Tibial artery (tissue), 4 donors: Measurements from ENCODE around the gene TRAFD1.

Experiments
- DNase-seq, 2 donors: peaks; one replicate each; pipeline ENCODE4 v3.0.0-alpha.2; 2019
- H3K27ac ChIP-seq, 2 donors: fragments of 200-600 bp; sonication (generic) in 1 of 2; 1 replicate in 1 of 2; 2 replicates in 1 of 2; pipeline ENCODE4 v1.5.1; 2018 to 2019; ENCODE audit warnings: mild to moderate bottlenecking in 1 of 2
- H3K27me3 ChIP-seq, 2 donors: fragments of 200-600 bp; sonication (generic) in 1 of 2; one replicate each; pipeline versions ENCODE4 v1.5.1 to v1.6.0; 2016 to 2019
- H3K36me3 ChIP-seq, 3 donors: fragments of 200-600 bp; sonication (generic) in 2 of 3; one replicate each; pipeline ENCODE4 v1.5.1; 2016 to 2019; ENCODE audit warnings: mild to moderate bottlenecking in 2 of 3
- H3K4me1 ChIP-seq, 4 donors: fragments of 200-600 bp; sonication (generic) in 2 of 4; 1 replicate in 3 of 4; 2 replicates in 1 of 4; pipeline ENCODE4 v1.5.1; 2016 to 2019
- H3K4me3 ChIP-seq, 2 donors: fragments of 200-600 bp; sonication (generic) in 1 of 2; 1 replicate in 1 of 2; 2 replicates in 1 of 2; pipeline ENCODE4 v1.5.1; 2018 to 2019; ENCODE audit warnings: mild to moderate bottlenecking in 2 of 2
- H3K9me3 ChIP-seq, 3 donors: fragments of 200-600 bp; sonication (generic) in 1 of 3; one replicate each; pipeline ENCODE4 v1.5.1; 2016 to 2019
- intact Hi-C: fragments of 100-400 bp; cut with DNase I; formaldehyde crosslinking; loops from one replicate; pipeline ENCODE4 v1.15.0; 2023; ENCODE audit warnings: low total_unique reads
- TF ChIP-seq, protein P1 (sequence below), 2 experiments: fragments of 200-600 bp in 1 of 2; fragments of 450-650 bp in 1 of 2; IDR thresholded peaks; one replicate each; pipeline ENCODE4 v1.5.1; 2017 to 2019; ENCODE audit warnings: antibody characterized with exemption in 2 of 2, mild to moderate bottlenecking in 1 of 2, moderate library complexity in 1 of 2

TRAFD1 gene

DNA sequence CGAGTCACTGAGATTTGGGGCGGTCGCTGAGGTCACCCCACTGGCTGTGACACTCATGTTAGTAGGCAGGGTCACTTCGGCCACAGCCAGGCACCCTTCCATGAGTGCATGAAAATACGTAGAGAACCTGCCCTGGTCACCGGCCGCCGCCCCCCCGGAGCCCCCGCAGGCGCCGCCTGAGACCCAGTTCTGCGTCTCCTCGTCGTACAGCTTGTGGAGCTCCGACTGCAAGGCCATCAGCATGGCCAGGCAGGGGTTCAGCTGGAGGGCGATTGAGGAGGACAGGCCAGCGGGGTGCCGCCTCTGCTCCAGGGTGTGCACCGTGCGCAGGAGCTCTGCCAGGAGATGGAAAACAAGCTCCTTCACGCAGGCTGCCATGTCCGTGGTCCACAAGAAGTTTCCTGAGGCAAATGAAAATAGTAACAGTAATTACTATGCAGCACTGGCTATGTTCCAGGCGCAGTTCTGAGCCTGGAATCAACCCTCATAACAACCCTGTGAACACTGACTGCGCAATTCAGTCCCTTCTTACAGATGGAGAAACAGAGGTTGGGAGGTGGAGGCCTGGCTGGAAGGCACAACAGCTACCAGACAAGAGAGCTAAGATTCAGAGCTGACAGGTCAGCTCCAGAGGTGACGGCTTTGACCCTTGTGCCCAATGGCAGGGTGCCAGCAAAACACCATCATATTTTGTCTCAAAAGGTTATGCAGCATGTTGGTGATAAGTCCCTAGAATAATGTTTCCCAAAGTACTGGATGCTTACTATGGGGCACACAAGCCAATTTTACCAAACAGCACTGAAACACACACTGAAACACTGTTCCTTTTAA lies 59.9 kb downstream of the TRAFD1 start:
- TF ChIP-seq, protein P1, sequence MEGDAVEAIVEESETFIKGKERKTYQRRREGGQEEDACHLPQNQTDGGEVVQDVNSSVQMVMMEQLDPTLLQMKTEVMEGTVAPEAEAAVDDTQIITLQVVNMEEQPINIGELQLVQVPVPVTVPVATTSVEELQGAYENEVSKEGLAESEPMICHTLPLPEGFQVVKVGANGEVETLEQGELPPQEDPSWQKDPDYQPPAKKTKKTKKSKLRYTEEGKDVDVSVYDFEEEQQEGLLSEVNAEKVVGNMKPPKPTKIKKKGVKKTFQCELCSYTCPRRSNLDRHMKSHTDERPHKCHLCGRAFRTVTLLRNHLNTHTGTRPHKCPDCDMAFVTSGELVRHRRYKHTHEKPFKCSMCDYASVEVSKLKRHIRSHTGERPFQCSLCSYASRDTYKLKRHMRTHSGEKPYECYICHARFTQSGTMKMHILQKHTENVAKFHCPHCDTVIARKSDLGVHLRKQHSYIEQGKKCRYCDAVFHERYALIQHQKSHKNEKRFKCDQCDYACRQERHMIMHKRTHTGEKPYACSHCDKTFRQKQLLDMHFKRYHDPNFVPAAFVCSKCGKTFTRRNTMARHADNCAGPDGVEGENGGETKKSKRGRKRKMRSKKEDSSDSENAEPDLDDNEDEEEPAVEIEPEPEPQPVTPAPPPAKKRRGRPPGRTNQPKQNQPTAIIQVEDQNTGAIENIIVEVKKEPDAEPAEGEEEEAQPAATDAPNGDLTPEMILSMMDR (IDR thresholded peaks at IDR 0.05): no peak
- intact Hi-C loops: no loop called here
- no peak overlapping the region for H3K27ac ChIP-seq
- H3K4me1 ChIP-seq: peaks cover 0 to 16% (median 0%) of the 10 kb centered on the region in 4 donors
- H3K27me3 ChIP-seq: no peaks in the 10 kb centered on the region
- H3K36me3 ChIP-seq: peaks cover 30 to 87% (median 51%) of the 10 kb centered on the region in 3 donors
- no peak for DNase-seq
- no peak overlapping the region for H3K4me3 ChIP-seq
- H3K9me3 ChIP-seq: no peaks in the 10 kb centered on the region

- DNase-seq: no peak
- Histone ChIP-seq H3K9me3 (no peaks in the 10 kb centered on the region), H3K27me3 (no peaks in the 10 kb centered on the region), H3K27ac (no peak overlapping the region), H3K36me3 (peaks cover 32 to 87% (median 52%) of the 10 kb centered on the region in 3 donors), H3K4me1 (peaks cover 0 to 12% (median 0%) of the 10 kb centered on the region in 4 donors), H3K4me3 (no peak overlapping the region)
- TF ChIP-seq, protein P1 (IDR thresholded peaks at IDR 0.05): no peak
- intact Hi-C loops: no loop called here
These were observed 62.9 kb downstream of the TRAFD1 start for GRCh38 chr12:112188130-112188830.

GRCh38 chr12:112190231-112191025 lies 65.1 kb downstream of the TRAFD1 start:
- H3K9me3 ChIP-seq: no peaks in the 10 kb centered on the region
- intact Hi-C loops: loop anchor here (10.0 kb wide), 1 partner anchor 194 kb away; the partner anchor contains the start of gene HECTD4
- peaks cover 20 to 87% (median 52%) of the 10 kb centered on the region in 3 donors for H3K36me3 ChIP-seq
- H3K4me3 ChIP-seq: no peak overlapping the region
- DNase-seq: no peak
- H3K4me1 ChIP-seq: peaks cover 0 to 6% (median 0%) of the 10 kb centered on the region in 4 donors
- TF ChIP-seq, protein P1 (IDR thresholded peaks at IDR 0.05): no peak
- no peak overlapping the region for H3K27ac ChIP-seq
- no peaks in the 10 kb centered on the region for H3K27me3 ChIP-seq

GRCh38 chr12:112191201-112191600 lies 65.8 kb downstream of the TRAFD1 start:
- no peaks in the 10 kb centered on the region for H3K9me3 ChIP-seq
- peaks cover 24 to 94% (median 52%) of the 10 kb centered on the region in 3 donors for H3K36me3 ChIP-seq
- TF ChIP-seq, protein P1 (IDR thresholded peaks at IDR 0.05): no peak
- no peak for DNase-seq
- no peak overlapping the region for H3K4me3 ChIP-seq
- intact Hi-C loops: loop anchor here (10.0 kb wide), 1 partner anchor 194 kb away; the partner anchor contains the start of gene HECTD4
- peak overlapping the region in 1 of 2 donors; percentile 16 for H3K27ac ChIP-seq
- peaks cover 0 to 6% (median 0%) of the 10 kb centered on the region in 4 donors for H3K4me1 ChIP-seq
- no peaks in the 10 kb centered on the region for H3K27me3 ChIP-seq

GRCh38 chr12:112191840-112192321 lies 66.5 kb downstream of the TRAFD1 start:
- TF ChIP-seq, protein P1 (IDR thresholded peaks at IDR 0.05): no peak
- peaks cover 24 to 95% (median 52%) of the 10 kb centered on the region in 3 donors for H3K36me3 ChIP-seq
- intact Hi-C loops: loop anchor here (10.0 kb wide), 1 partner anchor 193 kb away; the partner anchor contains the start of gene HECTD4
- no peak overlapping the region for H3K27ac ChIP-seq
- no peak overlapping the region for H3K4me3 ChIP-seq
- no peaks in the 10 kb centered on the region for H3K27me3 ChIP-seq
- H3K9me3 ChIP-seq: no peaks in the 10 kb centered on the region
- peaks cover 0 to 6% (median 0%) of the 10 kb centered on the region in 4 donors for H3K4me1 ChIP-seq
- no peak for DNase-seq
